NCI-H748 treated with DMSO at 0.1 percent for 48 hours (cell line): Measurements from ENCODE around the gene SLC66A2.
"Not testable (repeated sequence)": the region's sequence is repeated elsewhere in the genome, so short reads cannot be mapped to it uniquely, and the experiment has no call there.

Source experiments
- DNase-seq: peaks from one replicate; lab custom pipeline; 2025; lab: John Stamatoyannopoulos, UW

Gene SLC66A2

GRCh38 chr18:79866889-79867574 lies 84.4 kb downstream of the SLC66A2 start:
- no peak for DNase-seq

- not testable (repeated sequence) for DNase-seq
Measured at GRCh38 chr18:79865951-79866350, 85.5 kb downstream of the SLC66A2 start.

GRCh38 chr18:79864955-79865354 lies 86.5 kb downstream of the SLC66A2 start:
- DNase-seq, result not testable (repeated sequence)

- no peak for DNase-seq
Measured at GRCh38 chr18:79864006-79864725, 87.3 kb downstream of the SLC66A2 start.

- DNase-seq, result no peak
Measured at GRCh38 chr18:79863161-79864005, 88.1 kb downstream of the SLC66A2 start.

- DNase-seq, result no peak
Measured at GRCh38 chr18:79862562-79862961, 88.9 kb downstream of the SLC66A2 start.

- no peak for DNase-seq
Measured at GRCh38 chr18:79861687-79862086, 89.8 kb downstream of the SLC66A2 start.

- DNase-seq, result no peak
Measured at GRCh38 chr18:79859314-79859713, 92.1 kb downstream of the SLC66A2 start.

GRCh38 chr18:79857082-79857671 lies 94.3 kb downstream of the SLC66A2 start:
- peak; percentile 10 for DNase-seq

GRCh38 chr18:79856119-79857007 lies 95.1 kb downstream of the SLC66A2 start:
- DNase-seq, result peak; percentile 23

GRCh38 chr18:79855147-79855933 lies 96.1 kb downstream of the SLC66A2 start:
- no peak for DNase-seq

- DNase-seq, result no peak
Measured at GRCh38 chr18:79853993-79854364, 97.5 kb downstream of the SLC66A2 start.

GRCh38 chr18:79853303-79853992 lies 98.0 kb downstream of the SLC66A2 start:
- no peak for DNase-seq

GRCh38 chr18:79852561-79853302 lies 98.7 kb downstream of the SLC66A2 start:
- no peak for DNase-seq
